NCI-H748 (cell line): ENCODE measurements around the gene ACTL10.

ENCODE experiments used
- DNase-seq: peaks from one replicate; lab custom pipeline; 2025; ENCODE audit not compliant: unreplicated experiment; lab: John Stamatoyannopoulos, UW

The ACTL10 gene

DNA sequence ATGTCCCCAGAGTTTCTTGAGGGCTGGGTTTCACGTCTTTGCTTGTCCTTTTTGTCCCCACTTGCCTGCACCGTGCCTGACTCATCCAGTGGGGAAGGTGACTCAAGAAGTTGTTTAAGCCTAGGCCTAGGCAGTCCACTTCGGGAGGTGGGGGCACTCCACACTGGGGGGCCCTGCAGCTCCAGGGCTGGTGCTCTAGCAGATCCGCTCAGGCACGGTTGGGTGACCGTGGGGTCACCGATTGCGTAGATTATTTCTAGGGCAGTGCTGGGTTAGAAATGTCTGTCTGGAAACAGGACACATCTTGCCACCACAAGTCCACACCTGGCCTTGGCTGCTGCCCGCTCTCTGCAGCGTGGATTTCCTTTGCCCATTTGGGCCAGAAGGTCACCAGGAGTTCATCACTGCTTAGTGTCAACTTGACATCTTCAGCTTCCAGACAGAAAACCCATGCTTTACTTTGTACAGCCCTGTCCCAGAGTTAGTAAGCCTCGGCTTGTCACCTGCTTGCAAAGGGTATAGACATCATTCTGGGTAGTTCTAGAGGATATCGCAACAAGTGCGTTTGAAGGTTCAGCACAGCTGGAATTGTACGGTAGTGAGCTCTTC lies 18.2 kb upstream of the ACTL10 start:
- DNase-seq = no peak

DNA sequence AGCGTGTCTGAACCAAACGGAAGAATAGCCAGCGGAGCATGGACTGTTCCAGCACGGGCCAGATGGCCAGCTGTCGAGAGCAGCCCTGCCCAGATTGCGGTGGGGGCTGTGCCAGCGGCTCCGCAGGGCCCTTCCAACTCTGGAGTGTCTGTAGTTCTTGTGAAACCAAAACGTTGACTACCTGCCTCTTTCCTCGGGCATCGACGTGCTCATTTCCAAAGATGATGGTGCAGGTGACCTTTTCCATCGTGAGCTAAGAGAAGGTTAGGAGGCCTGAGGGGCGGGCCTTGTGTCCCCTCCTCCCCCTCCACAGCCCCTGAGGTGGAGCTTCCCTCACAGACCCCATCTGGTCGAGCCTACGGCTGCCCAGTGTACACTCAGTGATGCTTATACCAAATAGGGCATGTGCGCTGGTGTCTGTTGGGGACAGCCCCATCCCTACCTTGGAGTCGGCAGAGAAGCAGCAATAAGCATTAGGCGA lies 17.5 kb upstream of the ACTL10 start:
- DNase-seq = peak; percentile 28

DNA sequence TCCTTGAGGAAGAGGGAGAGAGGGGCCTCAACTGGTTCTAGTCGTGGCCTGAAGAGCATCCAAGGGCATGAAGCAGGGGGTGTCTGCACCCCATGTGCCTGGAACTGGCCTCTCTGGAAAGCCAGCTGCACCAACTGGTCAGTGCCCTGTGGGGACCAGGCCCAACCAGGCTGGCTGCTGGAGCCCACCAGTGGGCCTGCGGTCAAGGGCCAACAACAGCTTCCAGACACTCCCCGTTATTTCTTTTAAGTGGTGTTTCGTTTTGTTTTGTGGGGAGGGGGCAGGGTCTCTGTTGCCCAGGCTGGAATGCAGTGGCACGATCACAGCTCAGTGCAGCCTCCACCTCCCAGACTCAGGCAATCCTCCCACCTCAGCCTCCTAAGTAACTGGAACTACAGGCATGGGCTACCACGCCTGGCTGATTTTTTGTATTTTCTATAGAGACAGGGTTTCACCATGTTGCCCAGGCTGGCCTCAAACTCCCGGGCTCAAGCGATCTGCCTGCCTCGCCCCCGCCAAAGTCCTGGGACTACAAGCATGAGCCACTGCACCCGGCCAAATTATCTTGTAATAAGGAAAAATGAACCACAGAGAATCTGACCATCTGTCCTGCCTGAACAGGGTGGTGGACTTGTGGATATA lies 16.5 kb upstream of the ACTL10 start:
- no peak for DNase-seq

DNA sequence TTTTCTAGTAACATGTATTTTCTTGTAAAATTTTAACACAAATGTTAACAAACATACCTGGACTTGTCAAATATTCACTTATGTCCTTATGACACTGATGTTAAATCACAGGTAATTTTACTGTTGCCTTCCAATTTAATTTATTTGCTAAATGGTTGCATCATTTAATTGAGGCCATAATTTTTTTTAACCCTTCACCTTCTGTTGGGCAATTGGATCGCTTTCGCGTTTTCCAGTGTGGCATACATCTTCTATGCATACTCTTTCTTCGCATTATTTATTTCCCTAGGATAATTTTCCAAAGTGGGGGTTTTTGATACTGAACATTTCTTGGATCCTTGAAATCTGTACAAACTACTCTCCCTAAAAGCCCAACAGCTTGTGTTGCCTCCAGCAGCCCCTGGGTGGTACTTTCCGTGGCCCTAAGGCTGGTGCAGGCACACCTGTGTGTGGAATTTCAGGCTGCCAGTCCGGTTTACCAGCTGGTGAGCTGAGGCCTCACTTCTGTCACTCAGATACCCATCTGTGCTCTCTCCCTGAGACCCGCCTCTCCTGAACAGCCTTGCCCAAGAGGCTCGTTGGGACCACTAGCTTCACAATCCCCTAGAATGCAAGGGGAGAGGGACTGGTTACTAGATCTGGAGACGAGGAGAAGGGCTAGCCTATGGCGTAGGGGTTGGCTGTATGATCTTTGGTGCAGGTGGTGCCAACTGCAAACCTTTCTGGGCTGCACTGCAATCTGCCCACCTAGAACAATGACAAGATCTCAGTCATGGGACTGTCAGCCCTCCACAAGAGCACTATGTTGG lies 15.8 kb upstream of the ACTL10 start:
- DNase-seq = peak; percentile 55

DNA sequence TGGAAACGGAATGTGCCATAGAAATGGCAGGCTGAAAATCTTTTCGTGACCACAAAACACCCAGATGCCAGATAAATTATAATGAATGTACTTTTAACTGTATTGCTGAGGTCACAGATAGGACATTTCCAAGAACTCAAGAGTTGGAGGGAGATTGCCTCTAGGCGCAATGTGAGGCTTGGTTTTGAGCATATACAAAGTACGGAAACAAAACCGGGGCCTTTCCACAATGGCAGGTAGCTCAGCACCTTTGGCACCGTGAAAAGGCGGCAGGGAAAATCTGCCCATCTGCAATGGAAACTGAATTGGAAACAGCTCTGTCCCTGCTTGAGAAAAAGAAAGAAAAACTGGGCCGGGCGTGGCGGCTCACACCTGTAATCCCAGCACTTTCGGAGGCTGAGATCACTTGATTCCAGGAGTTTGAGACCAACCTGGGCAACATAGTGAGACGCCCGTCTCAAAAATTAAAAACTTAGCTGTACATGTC lies 15.1 kb upstream of the ACTL10 start:
- no peak for DNase-seq

DNA sequence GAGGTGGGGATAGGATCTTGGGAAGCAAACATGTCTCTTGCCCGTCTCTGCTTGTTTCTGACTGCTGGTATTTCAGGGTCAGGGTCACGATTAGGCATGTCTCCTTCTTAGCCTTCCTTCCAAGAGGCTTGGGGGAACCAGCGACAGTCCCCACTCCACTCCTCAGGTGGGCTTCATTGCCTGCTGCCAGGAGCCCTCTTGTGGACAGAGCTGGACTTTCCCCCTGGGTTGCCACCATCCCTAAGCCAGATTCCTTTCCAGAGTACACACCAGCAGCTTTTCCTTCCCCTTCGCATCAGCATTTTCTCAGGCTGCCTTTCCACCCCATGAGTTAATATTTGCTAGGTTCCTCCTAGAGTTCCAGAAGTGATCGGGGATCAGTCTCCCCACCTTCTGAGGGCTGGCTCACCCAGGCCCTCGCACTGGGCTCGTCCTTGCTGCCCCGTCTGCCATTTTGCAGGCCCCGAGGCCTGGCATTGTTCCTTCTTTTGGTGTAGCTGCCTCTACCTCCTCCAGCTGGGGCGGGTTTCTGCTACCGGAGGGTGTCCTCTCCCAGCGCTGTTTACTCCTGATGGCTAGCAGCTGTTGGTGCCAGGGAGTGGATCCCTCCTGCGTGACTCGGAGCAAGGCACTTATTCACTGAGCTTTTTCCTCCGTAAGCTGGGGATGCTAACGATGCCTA lies 13.4 kb upstream of the ACTL10 start:
- DNase-seq = peak; percentile 83

DNA sequence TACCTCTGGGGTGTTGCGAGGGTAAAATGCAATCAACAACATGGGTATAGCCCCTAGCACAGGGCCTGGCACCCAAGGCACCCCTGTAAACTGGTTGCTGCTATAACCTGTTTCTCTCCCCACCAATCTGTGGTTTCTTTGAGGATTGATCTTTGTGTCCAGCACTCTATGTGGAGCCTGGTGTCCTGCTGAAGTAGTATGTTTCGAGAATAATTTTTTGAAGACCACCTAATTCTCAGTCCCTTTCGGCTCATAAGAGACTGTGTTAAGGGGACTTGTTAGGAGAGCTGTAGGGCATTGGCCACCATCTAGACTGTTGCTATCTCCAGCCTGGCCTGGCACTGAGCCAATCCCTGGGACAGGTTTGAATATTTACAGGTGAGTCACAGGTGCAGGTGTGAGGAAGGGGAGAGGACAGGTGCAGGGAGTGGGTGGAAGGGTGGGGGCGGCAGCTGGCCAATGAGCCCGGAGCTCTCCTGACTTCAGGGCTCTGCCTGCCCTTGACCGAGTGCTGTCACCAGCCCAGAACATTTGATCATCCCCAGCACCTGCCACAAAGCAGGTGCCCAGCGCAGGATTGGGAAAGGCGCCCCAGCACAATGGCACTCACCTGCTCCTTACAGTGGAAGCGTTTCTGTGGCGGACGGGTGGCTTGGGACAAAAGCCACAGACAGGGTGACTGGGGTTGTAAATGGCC lies 12.7 kb upstream of the ACTL10 start:
- DNase-seq = peak; percentile 99

DNA sequence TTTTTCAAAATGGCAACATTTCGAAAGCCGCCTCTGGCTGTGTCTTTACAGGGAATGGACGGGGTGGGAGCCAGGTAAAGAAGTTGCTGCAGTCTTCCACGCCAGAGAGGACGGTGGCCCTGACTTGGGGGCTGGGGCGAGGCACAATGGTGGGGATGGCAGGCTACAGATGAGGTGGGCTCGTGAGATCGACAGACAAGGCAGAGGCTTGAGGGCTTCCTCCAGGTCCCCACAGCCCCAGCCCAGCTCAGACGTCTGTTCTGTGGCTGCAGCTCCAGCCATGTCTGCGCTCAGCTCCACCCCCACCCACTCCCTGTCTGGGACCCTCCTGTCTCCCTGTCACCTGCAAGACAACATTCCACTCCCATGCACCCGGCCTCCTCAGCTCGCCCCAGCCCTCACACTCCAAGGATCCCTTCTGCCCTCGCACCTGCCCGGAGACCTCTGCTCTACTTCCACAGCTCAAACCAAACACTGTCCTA lies 12.0 kb upstream of the ACTL10 start:
- peak; percentile 41 for DNase-seq

DNA sequence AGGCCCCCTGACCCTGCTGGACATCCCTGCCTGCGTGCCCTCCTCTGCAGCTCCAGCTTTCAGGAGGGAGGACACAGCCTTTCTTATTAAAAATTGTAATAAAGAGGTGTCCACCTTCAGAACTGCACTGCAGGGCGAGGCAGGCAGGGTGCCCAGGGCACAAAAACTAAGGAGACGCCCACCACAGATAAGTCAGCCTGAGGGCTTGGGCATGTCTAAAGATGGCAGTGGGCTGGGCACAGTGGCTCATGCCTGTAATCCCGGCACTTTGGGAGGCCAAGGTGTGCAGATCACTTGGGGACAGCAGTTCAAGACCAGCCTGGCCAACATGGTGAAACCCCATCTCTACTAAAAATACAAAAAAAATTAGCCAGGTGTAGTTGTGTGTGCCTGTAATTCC lies 11.6 kb upstream of the ACTL10 start:
- DNase-seq = no peak

DNA sequence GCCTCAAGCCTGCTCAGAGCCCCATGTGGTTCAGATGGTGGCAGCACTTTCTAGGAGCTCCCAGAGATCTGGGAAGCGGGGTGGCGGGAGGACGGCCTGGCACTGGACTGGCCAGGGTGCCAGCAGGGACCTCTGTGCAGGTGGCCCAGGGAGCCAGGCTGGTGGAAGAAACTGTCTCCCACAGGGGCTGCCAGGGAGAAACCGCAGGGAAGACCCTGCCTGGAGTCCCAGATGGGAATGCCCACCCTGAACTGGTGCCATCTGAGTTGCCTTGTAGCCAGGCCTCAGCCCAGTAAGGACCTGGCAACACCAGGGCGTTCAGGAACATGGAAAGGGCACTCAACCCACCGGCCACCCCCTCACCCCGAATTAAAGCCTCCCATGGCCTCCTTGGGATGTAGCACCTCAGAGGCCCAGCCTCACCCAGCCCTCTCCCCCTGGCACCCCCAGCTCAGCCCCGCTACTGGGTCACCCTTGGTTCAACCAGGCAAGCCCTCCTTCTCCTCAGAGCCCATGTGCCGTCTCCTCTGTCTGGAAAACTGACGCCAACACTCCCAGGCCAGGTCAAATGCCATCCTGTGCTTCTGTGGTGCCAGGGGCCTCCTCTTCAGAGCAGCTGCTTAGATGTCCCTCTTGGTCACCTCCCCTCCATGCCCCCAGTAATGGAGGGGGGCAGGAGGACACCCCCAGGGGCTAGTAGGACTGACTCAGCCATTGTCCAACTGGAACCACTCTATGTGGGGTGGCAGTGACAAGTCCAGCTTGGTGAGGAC lies 10.5 kb upstream of the ACTL10 start:
- no peak for DNase-seq

DNA sequence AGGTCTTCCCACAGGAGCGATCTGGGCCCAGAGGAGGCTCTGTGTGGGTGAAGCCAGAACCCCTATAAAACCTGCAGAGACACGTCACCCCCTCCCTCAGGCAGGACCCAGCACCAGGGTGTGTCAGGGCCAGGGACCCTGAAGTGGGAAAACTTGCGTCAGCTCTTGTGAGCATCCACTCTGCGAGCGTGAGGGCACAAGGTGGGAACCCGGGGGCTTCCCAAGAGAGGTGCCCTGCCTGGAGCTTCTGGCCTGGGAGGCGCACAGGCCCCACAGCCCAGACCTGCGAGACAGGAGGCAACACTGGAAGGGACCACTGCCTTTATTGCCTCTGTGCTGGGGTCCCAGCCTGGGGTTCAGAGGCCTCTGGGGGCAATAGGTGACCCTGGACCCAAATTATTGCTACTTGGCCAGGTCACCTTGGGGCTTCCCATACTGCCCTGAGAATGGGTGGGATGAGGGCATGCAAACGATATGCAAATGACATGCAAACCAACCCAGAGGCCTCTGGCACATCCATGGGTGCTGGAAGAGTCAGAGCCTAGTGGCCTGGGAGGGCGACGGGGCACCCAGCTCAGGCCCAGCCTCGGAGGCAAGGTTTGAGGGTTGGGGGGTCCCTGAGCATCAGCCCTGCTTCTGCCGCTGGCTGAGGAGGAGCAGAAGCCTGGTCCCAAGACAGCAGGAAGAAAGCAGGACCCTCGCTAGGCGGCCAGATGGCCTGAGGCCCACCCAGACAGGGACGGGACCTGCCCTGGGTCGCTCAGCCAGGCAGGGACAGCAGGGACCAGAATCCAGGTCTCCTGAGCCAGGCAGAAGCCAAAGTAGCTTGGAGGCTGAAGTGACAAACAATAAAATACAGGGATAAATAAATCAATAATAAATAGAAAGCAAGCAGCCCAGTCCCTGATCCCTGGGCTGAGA lies 9.7 kb upstream of the ACTL10 start:
- no peak for DNase-seq

DNA sequence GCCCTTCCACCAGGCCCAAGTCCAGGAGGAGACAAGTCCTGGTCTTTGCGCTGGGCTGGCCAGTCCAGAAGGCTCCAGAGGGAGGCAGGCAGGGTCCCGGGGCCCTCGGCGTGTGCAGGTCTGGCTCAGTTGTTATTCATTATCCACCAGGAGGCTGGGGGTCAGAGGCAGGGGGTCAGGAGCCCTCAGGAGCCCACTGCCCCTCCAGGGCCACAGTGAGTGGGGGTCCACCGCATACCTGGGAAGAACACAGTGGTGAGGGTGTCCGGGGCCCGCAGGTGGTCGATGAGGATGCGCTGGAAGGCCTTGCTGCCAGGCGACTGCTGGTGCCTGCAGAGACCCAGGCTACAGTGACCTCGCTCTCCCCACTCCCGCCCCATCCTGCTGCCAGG lies 9.0 kb upstream of the ACTL10 start:
- DNase-seq = no peak

DNA sequence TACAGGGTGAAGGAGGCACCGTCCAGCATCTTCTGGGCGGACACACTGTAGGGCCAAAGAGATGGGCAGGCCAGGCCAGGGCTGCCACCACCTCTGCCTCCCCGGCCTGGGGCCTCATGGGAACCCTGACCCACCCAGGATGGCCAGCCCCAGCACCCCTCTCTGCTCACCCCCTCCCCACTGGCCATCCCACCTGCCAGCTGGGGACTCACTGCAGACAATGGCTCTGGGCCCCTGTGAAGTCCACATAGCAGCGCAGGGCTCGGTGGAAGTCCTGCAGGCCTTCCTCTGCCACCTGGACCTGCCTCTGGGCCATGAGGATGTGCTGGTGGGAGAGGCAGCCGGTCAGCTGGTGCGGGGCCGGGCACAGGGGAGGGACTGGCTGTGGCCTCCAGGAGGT lies 8.2 kb upstream of the ACTL10 start:
- no peak for DNase-seq

DNA sequence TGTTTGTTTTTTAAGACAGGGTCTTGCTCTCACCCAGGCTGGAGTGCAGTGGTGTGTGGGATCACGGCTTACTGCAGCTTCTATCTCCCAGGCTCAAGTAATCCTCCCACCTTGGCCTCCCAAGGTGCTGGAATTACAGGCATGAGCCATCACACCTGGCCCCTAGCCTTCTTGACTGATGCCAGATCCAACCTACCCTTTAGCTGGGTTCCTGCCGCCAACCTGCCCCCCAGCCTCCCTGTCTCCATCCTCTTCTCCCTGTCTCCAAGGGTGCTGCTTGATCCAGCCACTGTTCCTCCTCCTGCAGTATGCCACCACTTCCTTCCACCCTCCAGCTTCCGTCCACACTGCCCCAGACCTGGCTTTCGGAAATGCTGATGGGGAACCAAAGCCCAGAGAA lies 7.8 kb upstream of the ACTL10 start:
- no peak for DNase-seq

DNA sequence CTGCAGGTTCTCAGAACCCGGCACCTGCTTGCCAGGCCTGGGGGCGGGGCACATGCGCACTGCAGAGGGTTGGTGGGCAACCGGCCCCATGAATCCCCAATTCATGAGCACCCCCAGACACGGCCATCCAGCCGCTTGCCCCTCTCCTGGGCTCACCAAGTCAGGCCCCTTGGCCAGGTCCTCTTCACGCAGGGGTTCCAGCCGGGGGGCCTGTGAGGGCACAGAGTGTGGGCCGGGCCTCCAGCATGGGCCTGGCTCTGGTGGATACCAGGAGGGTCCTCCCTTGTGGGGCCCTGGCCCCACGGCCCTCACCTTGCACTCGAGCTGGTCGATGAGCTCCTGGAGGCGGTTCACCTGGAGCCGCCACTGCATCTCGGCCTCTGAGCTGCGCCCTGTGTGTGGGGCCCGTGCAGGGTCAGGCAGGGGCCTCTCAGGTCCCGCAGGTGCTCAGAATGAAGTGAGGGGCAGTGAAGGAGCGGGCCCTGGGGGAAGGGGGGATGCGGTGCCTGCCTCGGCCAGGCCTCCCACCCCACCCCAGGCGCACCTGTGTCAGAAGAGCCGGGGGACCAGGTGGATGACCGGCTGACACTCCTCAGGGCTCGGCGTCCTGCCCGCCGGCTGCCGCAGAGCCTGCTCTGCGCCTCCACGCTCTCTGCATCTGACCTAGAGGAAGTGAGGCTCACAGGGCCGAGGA lies 7.3 kb upstream of the ACTL10 start:
- DNase-seq = no peak

DNA sequence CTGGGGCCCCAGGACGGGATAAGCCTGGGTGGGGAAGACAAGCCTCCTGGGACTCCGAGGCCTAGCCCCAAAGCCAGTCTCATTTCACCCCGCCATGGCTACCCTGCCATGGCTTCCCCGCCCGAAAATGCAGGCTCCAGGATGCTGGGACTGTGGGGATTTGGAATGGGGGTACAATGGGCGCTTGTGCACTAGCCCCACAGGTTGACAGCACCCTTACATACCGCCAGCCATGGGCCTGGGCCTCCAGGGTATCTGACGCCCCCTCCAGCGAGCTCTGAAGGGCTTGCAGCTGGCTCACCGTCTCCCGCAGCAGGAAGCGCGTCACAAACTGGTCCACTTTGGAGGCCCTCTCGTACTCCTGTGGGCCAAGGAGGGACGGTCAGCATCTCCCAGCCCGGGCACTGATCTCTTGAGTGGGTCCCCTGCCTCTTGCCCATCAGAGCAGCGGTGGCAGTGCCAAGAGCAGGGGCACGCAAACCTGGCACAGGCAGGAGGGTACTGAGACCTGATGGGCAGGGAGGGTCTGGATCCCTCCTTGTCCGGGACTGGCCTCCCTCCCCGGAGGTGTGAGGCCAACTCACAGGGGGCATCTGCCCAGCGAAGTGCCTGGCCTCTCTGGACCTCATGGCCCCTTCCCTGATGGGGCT lies 6.6 kb upstream of the ACTL10 start:
- no peak for DNase-seq

DNA sequence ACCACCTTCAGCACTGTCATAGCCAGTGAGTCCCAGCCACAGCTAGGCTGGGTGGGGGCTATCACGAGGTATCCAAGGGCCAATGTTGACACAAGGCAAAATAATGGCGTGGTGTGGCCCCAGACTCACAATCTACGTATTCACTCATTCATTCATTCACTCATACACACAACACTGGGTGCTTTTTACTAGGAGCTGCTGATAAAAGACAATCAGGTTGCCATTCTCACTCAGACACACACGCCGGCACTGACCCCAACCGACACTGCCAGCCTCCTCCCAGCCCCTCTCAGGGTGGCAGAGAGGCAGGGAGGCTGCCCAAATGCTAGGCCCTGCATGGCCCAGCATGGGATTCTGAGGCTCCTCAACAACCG lies 6.1 kb upstream of the ACTL10 start:
- no peak for DNase-seq

DNA sequence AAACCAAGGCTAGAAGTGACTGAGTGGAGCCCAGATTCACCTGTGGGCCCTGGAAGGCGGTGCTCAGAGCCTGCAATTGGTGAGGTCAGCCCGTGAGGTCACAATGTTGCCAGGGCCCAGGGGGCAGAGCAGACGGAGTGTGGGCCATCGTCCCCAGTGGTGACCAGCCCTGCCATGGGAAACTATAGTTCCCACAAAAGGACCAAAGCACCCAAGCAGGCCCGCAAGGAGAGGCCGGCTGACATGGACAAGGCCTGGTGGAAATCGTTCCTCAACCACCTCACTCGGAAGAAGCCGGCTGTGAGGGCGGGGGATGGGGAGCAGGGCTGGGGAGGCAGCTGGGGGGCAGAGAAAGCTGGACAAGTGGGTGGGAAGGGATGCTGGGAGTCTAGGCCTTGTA lies 4.6 kb upstream of the ACTL10 start, which contains the start of gene C20orf144:
TSS of gene C20orf144 (plus strand) at position 156 of the 400 bp plus-strand sequence. CDS start at position 175, 19 bp downstream.
- DNase-seq = no peak
